T-cell (primary cell): Measurements from ENCODE around the gene LINC01488. TPM values are rescaled to one million over a fixed set of nuclear protein-coding genes. Genes with fewer than 3 reads are reported as not detected.

Source experiments
- ATAC-seq, 4 experiments: fragments of 200-7000 bp in 3 of 4; fragments of 150-1000 bp in 1 of 4; cut with Tn5 transposase; replicated peaks in 1 of 4; 1 replicate in 3 of 4; 2 replicates in 1 of 4; pipeline ENCODE4 v1.10.0; 2021; ENCODE audit warnings: moderate library complexity in 3 of 4, mild to moderate bottlenecking in 2 of 4, moderate number of reproducible peaks in 1 of 4
- CTCF ChIA-PET, 2 donors: fragments of 300-600 bp; sonication (Branson Sonifier 250); formaldehyde crosslinking; loops; one replicate each; lab custom pipeline; 2022; ENCODE audit warnings: antibody characterized with exemption in 2 of 2; lab: Charles Lee
- POLR2A ChIA-PET, 2 donors: fragments of 300-600 bp; sonication (Branson Sonifier 250); formaldehyde crosslinking; loops; one replicate each; lab custom pipeline; 2022; ENCODE audit warnings: antibody characterized with exemption in 2 of 2; lab: Charles Lee
- DNase-seq, 35 experiments: peaks; one replicate each; pipeline versions ENCODE4 v3.0.0 to v3.0.0-alpha.2; 2013 to 2023
- H3K27ac ChIP-seq: one replicate; pipeline ENCODE4 v1.5.1; 2013; ENCODE audit warnings: low read length
- H3K27me3 ChIP-seq, 2 experiments: replicated peaks in 1 of 2; 1 replicate in 1 of 2; 2 replicates in 1 of 2; pipeline versions ENCODE4 v1.6.1 to v1.7.0; 2013; ENCODE audit warnings: low read length in 1 of 2, mixed read lengths in 1 of 2; ENCODE audit not compliant: control insufficient read depth in 2 of 2, insufficient read depth in 2 of 2; ENCODE audit errors: extremely low read depth in 1 of 2
- H3K36me3 ChIP-seq, 2 donors: 1 replicate in 1 of 2; 2 replicates in 1 of 2; pipeline versions ENCODE4 v1.6.1 to v1.7.0; 2013; ENCODE audit warnings: low read length in 1 of 2; ENCODE audit not compliant: control insufficient read depth in 2 of 2, insufficient read depth in 1 of 2; ENCODE audit errors: extremely low read depth in 1 of 2
- H3K4me1 ChIP-seq, 2 experiments: 1 replicate in 1 of 2; 2 replicates in 1 of 2; pipeline versions ENCODE4 v1.6.1 to v1.7.0; 2013; ENCODE audit warnings: low read length in 2 of 2, mixed read lengths in 1 of 2; ENCODE audit not compliant: insufficient read depth in 2 of 2, control insufficient read depth in 1 of 2; ENCODE audit errors: extremely low read depth in 1 of 2
- H3K4me3 ChIP-seq, 2 donors: 1 replicate in 1 of 2; 2 replicates in 1 of 2; pipeline versions ENCODE4 v1.5.1 to v1.7.0; 2013; ENCODE audit warnings: mild to moderate bottlenecking in 2 of 2, low read length in 1 of 2, moderate library complexity in 1 of 2; ENCODE audit not compliant: control insufficient read depth in 1 of 2; ENCODE audit errors: extremely low read depth in 1 of 2
- H3K9me3 ChIP-seq: 2 replicates; pipeline ENCODE4 v1.7.0; 2013
- H3K27ac Mint-ChIP-seq, 2 donors: one replicate each; pipeline ENCODE4 v1.8.0; 2020 to 2021; ENCODE audit warnings: mild to moderate bottlenecking in 2 of 2, mixed read lengths in 2 of 2
- H3K27me3 Mint-ChIP-seq, 2 donors: one replicate each; pipeline ENCODE4 v1.8.0; 2021 to 2022; ENCODE audit warnings: mixed read lengths in 2 of 2
- H3K36me3 Mint-ChIP-seq: one replicate; pipeline ENCODE4 v1.8.0; 2021; ENCODE audit warnings: mixed read lengths
- H3K4me1 Mint-ChIP-seq, 3 donors: one replicate each; pipeline ENCODE4 v1.8.0; 2020 to 2022; ENCODE audit warnings: mixed read lengths in 3 of 3, mild to moderate bottlenecking in 1 of 3
- H3K4me3 Mint-ChIP-seq, 3 donors: one replicate each; pipeline ENCODE4 v1.8.0; 2020 to 2022; ENCODE audit warnings: mild to moderate bottlenecking in 3 of 3, mixed read lengths in 3 of 3, moderate library complexity in 3 of 3
- H3K9me3 Mint-ChIP-seq, 3 donors: one replicate each; pipeline ENCODE4 v1.8.0; 2020 to 2022; ENCODE audit warnings: mixed read lengths in 3 of 3
- WGBS: methylation state at CpG from one replicate; pipeline ENCODE4 v1.1.5; 2013; ENCODE audit warnings: missing lambda C conversion rate; ENCODE audit not compliant: insufficient coverage; 5-methylcytosine and 5-hydroxymethylcytosine counted together
- total RNA-seq, 35 experiments: library from RNA in 6 of 35; stranded (reverse) in 6 of 35; fragments of 120-200 nt in 1 of 35; gene quantifications; one replicate each; pipeline versions ENCODE4 v1.2.1 to v1.2.4 and lab custom pipeline; 2013 to 2026

The LINC01488 gene
- total RNA-seq, 5 donors from 2014 or later (not counting 1 experiment from before 2014, with no cell fraction given): not detected

- no peak overlapping the region for H3K27ac Mint-ChIP-seq
- WGBS: 83% methylated on average over 11 of the region's 14 CpGs
- no peak overlapping the region for H3K27ac ChIP-seq
- H3K4me3 Mint-ChIP-seq: no peak overlapping the region
- H3K36me3 ChIP-seq: no peaks in the 10 kb centered on the region
- ChIA-PET CTCF (no interaction called here), POLR2A (no interaction called here)
- H3K4me1 ChIP-seq: no peaks in the 10 kb centered on the region
- ATAC-seq (no peak), DNase-seq (no peak)
- peaks cover 0 to 34% of the 10 kb centered on the region in 2 experiments for H3K27me3 ChIP-seq
- peaks cover 8 to 24% of the 10 kb centered on the region in 2 donors for H3K27me3 Mint-ChIP-seq
- no peaks in the 10 kb centered on the region for H3K9me3 ChIP-seq
- no peak overlapping the region for H3K4me3 ChIP-seq
- H3K9me3 Mint-ChIP-seq: peaks cover 0 to 8% (median 4%) of the 10 kb centered on the region in 3 donors
- no peaks in the 10 kb centered on the region for H3K36me3 Mint-ChIP-seq
- H3K4me1 Mint-ChIP-seq: peaks cover 6 to 10% (median 6%) of the 10 kb centered on the region in 3 donors
Measured at GRCh38 chr11:69510471-69511357, 29.3 kb downstream of the LINC01488 start.

GRCh38 chr11:69511358-69512055 lies 30.0 kb downstream of the LINC01488 start:
- H3K27me3 ChIP-seq: peaks cover 0 to 34% of the 10 kb centered on the region in 2 experiments
- ATAC-seq: no peak
- POLR2A ChIA-PET: no interaction called here
- Mint-ChIP-seq H3K36me3 (no peaks in the 10 kb centered on the region), H3K4me1 (peaks cover 6 to 10% (median 6%) of the 10 kb centered on the region in 3 donors), H3K27me3 (peaks cover 11 to 20% of the 10 kb centered on the region in 2 donors), H3K27ac (no peak overlapping the region), H3K4me3 (no peak overlapping the region), H3K9me3 (peaks cover 0 to 5% (median 0%) of the 10 kb centered on the region in 3 donors)
- H3K27ac ChIP-seq: no peak overlapping the region
- no peaks in the 10 kb centered on the region for H3K4me1 ChIP-seq
- no peaks in the 10 kb centered on the region for H3K36me3 ChIP-seq
- H3K4me3 ChIP-seq: no peak overlapping the region
- no peaks in the 10 kb centered on the region for H3K9me3 ChIP-seq
- WGBS: 84% methylated on average over 9 of the region's 21 CpGs
- CTCF ChIA-PET: no interaction called here
- DNase-seq: no peak

GRCh38 chr11:69512136-69512535 lies 30.7 kb downstream of the LINC01488 start:
- Histone ChIP-seq H3K27me3 (peaks cover 0 to 38% of the 10 kb centered on the region in 2 experiments), H3K9me3 (no peaks in the 10 kb centered on the region), H3K27ac (no peak overlapping the region), H3K4me3 (no peak overlapping the region), H3K4me1 (no peaks in the 10 kb centered on the region), H3K36me3 (no peaks in the 10 kb centered on the region)
- ATAC-seq: no peak
- Mint-ChIP-seq H3K27ac (no peak overlapping the region), H3K36me3 (no peaks in the 10 kb centered on the region), H3K27me3 (peaks cover 10 to 23% of the 10 kb centered on the region in 2 donors), H3K4me3 (no peak overlapping the region), H3K9me3 (peaks cover 0 to 8% (median 0%) of the 10 kb centered on the region in 3 donors), H3K4me1 (peaks cover 6 to 10% (median 6%) of the 10 kb centered on the region in 3 donors)
- no peak for DNase-seq
- ChIA-PET POLR2A (no interaction called here), CTCF (no interaction called here)
- WGBS: 85% methylated on average over 8 of the region's 8 CpGs

DNA sequence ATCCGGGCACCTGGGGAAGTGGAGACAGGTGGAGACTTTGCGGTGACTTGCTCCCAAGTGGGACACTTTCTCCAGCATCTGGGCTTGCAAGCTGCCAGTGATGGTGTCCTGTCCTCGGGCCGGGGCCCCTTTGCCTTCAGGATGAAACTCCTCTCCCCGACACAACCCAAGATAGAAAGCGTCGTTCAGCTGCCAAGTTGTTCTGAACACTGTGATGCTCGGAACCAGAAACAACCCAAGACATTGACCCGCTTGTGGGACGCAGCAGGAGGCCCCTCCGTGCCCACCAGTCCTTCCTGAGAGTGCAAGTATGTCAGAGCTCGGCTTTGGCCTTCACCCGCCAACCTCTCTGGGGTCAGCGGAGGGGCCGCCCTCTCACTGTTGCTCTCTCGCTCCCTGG lies 31.3 kb downstream of the LINC01488 start:
- Mint-ChIP-seq H3K4me3 (no peak overlapping the region), H3K4me1 (peaks cover 6 to 10% (median 6%) of the 10 kb centered on the region in 3 donors), H3K27ac (no peak overlapping the region), H3K36me3 (no peaks in the 10 kb centered on the region), H3K9me3 (peaks cover 0 to 11% (median 0%) of the 10 kb centered on the region in 3 donors), H3K27me3 (peaks cover 14 to 26% of the 10 kb centered on the region in 2 donors)
- no peaks in the 10 kb centered on the region for H3K36me3 ChIP-seq
- ChIA-PET POLR2A (no interaction called here), CTCF (no interaction called here)
- H3K27ac ChIP-seq: no peak overlapping the region
- H3K9me3 ChIP-seq: no peaks in the 10 kb centered on the region
- no peak overlapping the region for H3K4me3 ChIP-seq
- no peak for DNase-seq
- peaks cover 0 to 38% of the 10 kb centered on the region in 2 experiments for H3K27me3 ChIP-seq
- WGBS: 81% methylated on average over 12 of the region's 16 CpGs
- H3K4me1 ChIP-seq: no peaks in the 10 kb centered on the region
- ATAC-seq: no peak

- ATAC-seq (no peak), DNase-seq (no peak)
- ChIA-PET CTCF (no interaction called here), POLR2A (no interaction called here)
- Mint-ChIP-seq H3K27me3 (peaks cover 14 to 26% of the 10 kb centered on the region in 2 donors), H3K36me3 (no peaks in the 10 kb centered on the region), H3K9me3 (peaks cover 1 to 13% (median 2%) of the 10 kb centered on the region in 3 donors), H3K4me1 (peaks cover 6 to 10% (median 6%) of the 10 kb centered on the region in 3 donors), H3K27ac (no peak overlapping the region), H3K4me3 (no peak overlapping the region)
- Histone ChIP-seq H3K4me1 (no peaks in the 10 kb centered on the region), H3K9me3 (no peaks in the 10 kb centered on the region), H3K36me3 (no peaks in the 10 kb centered on the region), H3K27me3 (peaks cover 0 to 38% of the 10 kb centered on the region in 2 experiments), H3K4me3 (no peak overlapping the region), H3K27ac (no peak overlapping the region)
- 78% methylated on average over 6 of the region's 11 CpGs for WGBS
Measured at GRCh38 chr11:69513196-69513595, 31.7 kb downstream of the LINC01488 start.

GRCh38 chr11:69513663-69514224 lies 32.3 kb downstream of the LINC01488 start:
- H3K27me3 Mint-ChIP-seq: peaks cover 15 to 27% of the 10 kb centered on the region in 2 donors
- ChIA-PET POLR2A (no interaction called here), CTCF (no interaction called here)
- Histone ChIP-seq H3K4me3 (no peak overlapping the region), H3K9me3 (no peaks in the 10 kb centered on the region), H3K4me1 (no peaks in the 10 kb centered on the region), H3K36me3 (no peaks in the 10 kb centered on the region), H3K27ac (no peak overlapping the region), H3K27me3 (peaks cover 0 to 38% of the 10 kb centered on the region in 2 experiments)
- 82% methylated on average over 10 of the region's 12 CpGs for WGBS
- DNase-seq: no peak
- H3K36me3 Mint-ChIP-seq: no peaks in the 10 kb centered on the region
- H3K4me3 Mint-ChIP-seq: no peak overlapping the region
- ATAC-seq: no peak
- peaks cover 6 to 7% (median 6%) of the 10 kb centered on the region in 3 donors for H3K4me1 Mint-ChIP-seq
- peaks cover 4 to 18% (median 7%) of the 10 kb centered on the region in 3 donors for H3K9me3 Mint-ChIP-seq
- H3K27ac Mint-ChIP-seq: no peak overlapping the region
